ENCODE results near the gene HK2.
"Not testable (repeated sequence)": the region's sequence is repeated elsewhere in the genome, so short reads cannot be mapped to it uniquely, and the experiment has no call there.

The HK2 gene

DNA sequence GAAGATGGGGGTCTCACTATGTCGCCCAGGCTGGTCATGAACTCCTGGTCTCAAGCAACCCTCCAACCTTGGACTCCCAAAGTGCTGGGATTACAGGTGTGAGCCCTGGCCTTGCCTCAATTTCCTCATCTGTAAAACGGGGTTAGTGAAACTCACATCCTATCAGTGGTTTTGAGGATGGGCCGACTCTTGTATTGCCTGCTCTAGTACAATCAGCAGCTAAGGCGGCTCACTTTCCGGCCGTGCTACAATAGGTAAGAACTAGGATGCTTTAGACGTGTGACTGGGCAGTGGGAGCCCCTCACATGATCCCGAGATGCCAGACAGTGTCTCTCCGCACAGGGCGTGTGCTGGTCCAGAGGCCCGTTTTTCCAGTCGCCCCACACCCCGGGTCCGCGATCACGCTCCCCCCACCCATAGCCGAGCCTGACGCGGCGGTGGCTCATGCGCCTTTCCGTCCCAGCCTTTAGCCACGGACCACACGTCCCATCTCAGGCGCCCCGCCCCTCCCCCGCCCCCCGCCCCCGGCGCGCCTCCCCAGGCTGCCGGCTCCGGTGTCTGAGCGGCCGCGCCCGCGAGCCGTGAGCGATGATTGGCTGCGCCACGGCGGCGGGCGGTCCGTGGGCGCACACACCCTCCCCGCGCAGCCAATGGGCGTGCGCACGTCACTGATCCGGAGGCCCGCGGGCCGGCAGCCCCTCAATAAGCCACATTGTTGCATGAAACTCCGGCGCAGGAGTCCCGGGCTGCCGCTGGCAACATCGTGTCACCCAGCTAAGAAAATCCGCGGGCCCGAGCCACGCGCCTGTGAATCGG, at the start of gene HK2:
Gene HK2, plus strand, starts transcription at position 710 of the 816 bp plus-strand sequence. CDS start 454 bp downstream, outside the sequence.
- DNase-seq = peak; percentile 83

- no peak for DNase-seq
Observed at GRCh38 chr2:74789271-74789670, 44.7 kb upstream of the HK2 start.

- DNase-seq = no peak
Observed at GRCh38 chr2:74792282-74792681, 41.6 kb upstream of the HK2 start.

GRCh38 chr2:74794878-74795277, 39.0 kb upstream of the HK2 start:
- DNase-seq = not testable (repeated sequence)

DNA sequence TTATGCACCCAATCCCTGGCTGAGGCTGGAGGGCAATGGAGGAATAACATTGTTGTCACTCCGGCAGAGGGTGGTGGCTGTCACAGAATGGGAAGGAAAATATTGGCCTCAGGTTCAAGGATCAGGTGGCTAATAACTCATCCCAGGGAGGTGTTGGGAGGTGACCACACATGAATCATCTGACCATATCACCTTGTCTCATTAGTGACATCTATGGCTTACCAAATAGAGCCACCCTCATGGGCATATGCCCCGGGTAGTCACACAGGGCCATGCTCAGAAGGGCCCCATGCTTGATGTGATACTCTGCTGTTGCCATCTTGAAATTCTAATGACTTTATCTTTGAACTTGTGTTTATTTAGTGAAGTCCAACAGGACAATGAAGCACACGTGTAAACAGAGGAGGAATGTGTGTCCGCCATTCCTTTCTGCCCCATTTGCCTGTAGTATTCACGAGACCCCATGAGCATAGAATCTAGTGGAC, 27.5 kb upstream of the HK2 start:
- no peak for DNase-seq

DNA sequence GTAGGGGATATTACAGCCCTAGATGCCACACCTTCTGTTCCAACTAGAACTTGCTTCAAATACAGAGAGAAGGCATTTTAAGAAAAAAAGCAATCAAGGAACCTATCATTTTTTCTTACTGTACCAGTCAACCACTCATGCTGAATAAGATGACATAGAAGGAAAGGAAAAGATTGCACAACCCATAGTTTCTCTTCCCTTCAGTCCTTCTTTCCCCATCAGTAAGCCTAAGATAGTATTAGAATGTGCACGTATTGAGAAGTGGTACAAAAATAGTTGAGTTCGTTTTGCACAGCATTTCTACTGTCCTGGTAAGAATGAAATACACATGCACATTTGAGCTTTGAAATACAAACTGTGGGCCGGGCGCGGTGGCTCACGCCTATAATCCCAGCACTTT, 27.0 kb upstream of the HK2 start:
- no peak for DNase-seq

GRCh38 chr2:74812787-74813590, 20.9 kb upstream of the HK2 start:
- no peak for DNase-seq

- DNase-seq = no peak
Observed at GRCh38 chr2:74814102-74814501, 19.8 kb upstream of the HK2 start.

DNA sequence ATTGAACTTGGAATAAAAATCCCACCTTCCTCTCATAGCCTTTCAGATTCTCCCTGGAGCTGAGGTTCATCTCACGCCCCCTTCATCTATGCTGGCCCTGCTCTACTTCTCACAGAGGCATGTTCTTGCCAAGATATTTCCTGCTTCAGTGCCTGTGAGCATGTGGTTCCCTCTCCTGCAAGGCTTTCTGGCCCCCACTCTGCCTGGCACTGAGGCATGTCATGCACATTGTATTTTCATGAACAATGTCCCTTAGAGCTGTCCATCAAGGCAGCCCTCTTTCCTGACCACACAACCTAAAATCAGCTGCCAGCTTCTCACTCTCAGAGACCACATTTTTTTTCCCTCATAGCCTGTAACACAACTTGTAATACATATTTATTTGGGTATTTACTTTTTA, 18.0 kb upstream of the HK2 start:
- DNase-seq = no peak

DNA sequence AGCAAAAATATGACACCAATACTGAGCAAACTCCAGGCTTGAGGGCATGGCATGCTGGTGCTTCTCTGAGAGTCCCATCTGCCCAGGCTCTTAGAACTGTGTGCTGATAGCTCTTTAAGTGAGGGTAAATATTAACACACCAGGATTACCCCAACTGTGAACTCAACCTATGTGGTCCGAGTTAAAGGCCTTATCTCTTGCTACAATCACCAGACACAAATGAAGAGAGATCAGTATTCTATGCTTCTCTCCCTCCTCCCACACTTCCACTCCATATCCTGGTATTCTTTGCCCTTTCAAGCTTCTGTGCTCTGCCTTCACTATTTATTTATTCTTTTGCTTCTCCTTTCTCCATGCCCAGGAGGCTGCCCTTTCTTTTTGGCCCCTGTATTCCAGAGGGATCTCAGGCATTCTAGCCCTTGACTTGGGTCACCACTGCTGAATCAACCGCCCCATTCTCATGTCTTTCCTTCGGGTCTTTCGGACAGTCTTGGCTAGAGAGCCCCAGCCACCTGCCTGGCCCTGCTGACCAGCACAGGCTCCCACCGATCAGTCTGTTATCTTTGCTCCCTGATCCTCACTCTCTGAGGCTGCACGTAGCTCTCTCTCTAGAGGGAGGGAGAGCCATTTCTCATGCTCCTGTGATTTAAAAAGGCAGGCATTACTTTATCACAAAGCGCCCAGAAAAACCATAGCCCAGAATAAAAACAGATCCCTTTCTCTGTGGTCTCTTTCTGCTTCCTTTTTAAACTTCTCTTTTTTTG, 17.2 kb upstream of the HK2 start:
- DNase-seq = no peak

DNA sequence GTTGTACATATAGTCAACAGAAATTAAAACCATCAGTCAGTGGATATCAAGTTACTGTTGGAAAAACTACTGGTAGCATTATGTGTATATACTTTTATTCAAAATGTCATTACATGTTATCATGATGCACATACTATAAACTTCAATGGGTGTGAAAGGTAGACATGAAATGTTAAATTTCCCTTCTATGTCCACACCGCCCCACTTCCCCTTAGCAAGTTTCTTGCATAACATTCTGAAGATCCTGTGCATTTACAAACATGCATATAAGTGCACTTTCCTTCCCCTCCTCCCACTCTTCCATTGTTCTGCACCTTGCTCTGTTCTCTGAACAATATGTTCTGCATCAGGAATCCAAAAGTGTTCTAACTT, 16.6 kb upstream of the HK2 start:
- DNase-seq = no peak

DNA sequence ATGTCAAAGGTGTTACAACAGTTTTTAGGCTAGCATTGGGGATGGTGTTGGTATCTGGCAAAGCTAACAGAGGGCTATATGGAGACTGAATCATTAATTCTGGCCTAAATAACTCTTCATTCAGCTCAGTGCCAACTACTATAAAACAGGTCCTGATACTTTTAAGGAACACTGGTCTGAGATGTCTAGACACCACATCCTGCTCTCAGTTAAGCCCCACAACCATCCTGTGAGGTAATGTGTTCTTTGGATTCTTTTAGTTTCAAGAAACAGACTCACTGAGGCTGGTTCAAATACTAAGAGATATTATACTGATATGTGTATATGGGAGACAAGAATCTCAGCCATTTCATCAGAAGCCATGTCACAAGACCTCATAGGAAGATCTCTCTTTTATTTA, 14.2 kb upstream of the HK2 start:
- no peak for DNase-seq

DNA sequence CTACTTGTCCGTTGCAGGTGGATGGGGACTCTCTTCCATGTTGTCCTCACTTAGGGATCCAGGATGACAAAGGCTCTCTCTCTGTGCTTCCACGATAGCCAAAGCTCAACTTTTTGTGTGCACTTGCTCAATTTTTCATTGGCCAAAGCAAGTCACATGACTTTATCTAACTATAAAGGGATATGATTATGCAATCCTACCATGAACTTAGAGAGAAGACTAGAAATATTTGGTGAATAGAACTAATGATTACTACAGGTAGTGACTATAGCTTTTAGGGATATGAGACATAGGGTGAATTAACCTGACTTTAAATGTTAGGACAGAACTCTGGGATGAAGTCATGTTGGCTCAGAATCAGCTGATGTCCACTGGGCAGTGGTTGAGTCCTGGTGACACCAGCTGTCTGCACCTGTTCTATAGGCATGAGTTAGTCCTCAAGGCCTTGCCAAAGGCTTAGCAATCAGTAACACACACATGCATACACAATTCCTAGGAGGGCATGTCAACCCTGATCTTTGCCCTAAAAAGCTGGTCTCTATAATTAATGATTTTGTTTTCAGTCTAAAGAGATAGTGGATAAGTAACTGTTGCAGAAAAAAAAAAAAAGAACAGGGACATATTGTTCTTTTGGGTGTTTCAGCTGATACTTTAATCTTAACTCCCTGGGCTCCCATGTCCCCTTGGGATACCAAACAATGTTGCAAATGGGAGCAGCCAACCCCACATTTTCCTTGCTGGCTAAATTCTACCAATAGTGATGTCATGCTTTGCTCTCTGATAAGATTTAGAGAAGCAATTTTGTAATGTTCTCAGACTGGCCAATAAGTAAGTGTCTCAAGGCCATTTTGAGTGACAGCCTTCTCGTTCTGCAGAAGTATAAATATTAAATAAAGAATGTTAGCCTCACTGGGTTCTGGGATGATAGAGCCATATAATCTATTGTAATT, 12.5 kb upstream of the HK2 start:
- DNase-seq = no peak

DNA sequence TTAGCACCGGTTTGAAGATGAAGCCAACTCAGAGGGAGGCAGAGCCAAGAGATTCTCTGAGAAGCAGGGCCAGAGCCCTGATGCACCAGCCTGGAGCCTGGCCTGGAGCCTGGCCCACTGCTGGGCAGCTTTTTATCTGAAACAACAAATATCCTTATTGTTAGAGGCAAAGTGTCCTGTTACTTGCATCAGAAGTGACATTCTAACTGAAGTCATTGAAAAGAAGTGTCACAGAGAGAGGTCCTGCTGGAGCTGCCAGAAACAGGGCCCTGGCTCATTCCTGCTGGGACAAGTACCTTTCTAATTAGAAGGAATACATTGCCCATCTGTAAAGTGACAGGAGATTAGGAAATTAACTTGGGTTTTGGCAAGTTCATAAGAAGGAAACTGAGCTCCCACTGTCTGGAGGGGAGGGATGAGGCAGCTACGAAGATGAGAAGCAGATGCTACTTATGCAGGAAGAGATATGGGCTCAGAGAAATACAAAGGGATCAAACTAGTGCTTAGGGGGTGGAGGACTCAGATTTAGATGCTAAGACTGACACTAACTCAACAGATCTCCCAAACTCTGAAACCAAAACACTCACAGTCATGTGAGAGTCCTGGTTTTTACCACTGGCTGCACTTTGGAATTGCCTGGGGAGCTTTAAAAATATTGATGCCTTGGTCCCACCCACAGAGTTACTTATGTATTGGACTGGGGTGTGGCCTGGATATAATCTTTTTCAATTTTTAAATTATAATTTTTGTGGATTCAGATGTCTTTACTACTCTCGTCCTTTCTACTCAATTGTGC, 11.0 kb upstream of the HK2 start:
- no peak for DNase-seq

DNA sequence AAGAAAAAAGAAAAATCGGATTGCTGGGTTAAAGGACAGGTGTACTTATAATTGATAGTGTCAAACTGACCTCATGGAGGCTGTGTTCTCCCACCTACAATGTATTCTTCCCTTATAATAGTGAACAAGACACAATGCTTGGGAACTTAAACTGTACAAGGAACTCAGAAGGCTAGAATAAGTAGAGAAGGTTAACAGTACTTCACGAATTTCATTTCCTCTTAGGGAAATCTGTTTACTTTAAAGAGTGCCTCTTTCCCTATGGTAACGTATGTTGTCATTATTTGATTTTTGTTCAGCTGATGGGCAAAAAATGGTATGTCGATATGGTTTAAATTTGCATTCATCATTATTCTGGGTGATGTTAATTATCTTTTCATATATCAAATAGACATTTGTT, 9.2 kb upstream of the HK2 start:
- no peak for DNase-seq

- no peak for DNase-seq
Observed at GRCh38 chr2:74828543-74828942, 5.4 kb upstream of the HK2 start.

- no peak for DNase-seq
Observed at GRCh38 chr2:74831693-74832530, 2.0 kb upstream of the HK2 start.

DNA sequence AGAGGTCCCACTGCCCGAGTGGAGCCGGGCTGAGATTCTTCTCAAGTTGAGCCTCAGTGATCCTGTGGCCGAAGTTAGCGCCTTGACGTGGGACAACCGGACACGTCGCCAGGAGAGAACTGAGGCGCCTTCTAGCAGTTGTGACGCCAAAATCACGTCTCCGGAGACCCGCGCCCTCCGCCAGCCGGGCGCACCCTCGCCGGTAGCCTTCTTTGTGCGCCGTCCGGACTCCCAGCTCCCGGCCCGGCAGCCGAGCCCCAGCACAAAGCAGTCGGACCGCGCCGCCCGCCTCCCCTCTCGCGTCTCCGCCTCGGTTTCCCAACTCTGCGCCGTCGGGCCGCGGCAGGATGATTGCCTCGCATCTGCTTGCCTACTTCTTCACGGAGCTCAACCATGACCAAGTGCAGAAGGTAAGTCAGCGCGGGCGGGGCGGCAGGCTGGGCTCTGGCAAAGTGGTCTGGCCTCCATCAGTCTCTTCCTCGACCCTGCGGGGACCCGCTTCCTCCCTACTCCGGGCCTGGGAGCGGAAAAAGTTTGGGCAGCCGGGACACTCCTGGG, 386 bp downstream of the HK2 start:
- DNase-seq = peak; percentile 20

GRCh38 chr2:74834792-74835755, 1.1 kb downstream of the HK2 start:
- DNase-seq = peak; percentile 56
